Coronary artery (tissue), 2 donors: ENCODE data around the gene EIF4ENIF1.
"Not testable (repeated sequence)": the region's sequence is repeated elsewhere in the genome, so short reads cannot be mapped to it uniquely, and the experiment has no call there.

Experiments used
- DNase-seq: peaks from one replicate; pipeline ENCODE4 v3.0.0-alpha.2; 2017; ENCODE audit warnings: low spot score
- H3K27ac ChIP-seq, 2 donors: fragments of 200-600 bp; sonication (generic); one replicate each; pipeline ENCODE4 v1.5.1; 2016 to 2019
- H3K4me3 ChIP-seq: fragments of 200-600 bp; sonication (generic); 2 replicates; pipeline ENCODE4 v1.5.1; 2016; ENCODE audit warnings: mild to moderate bottlenecking, moderate library complexity
- CTCF ChIP-seq: fragments of 200-600 bp; sonication (generic); IDR thresholded peaks from one replicate; pipeline ENCODE4 v1.5.1; 2019; ENCODE audit warnings: antibody characterized with exemption

EIF4ENIF1 gene

GRCh38 chr22:31491218-31491962 lies 1.7 kb upstream of the EIF4ENIF1 start:
- Histone ChIP-seq H3K27ac (peak overlapping the region; percentile 86 to 97), H3K4me3 (peak overlapping the region; percentile 97)
- no peak for TF ChIP-seq CTCF
- DNase-seq: no peak

- TF ChIP-seq CTCF: no peak
- peak overlapping the region; percentile 97 for H3K4me3 ChIP-seq
- DNase-seq: no peak
- peak overlapping the region; percentile 86 to 97 for H3K27ac ChIP-seq
Observed at GRCh38 chr22:31490496-31490925, 869 bp upstream of the EIF4ENIF1 start.

- peak; percentile 74 for DNase-seq
- TF ChIP-seq CTCF: no peak
- Histone ChIP-seq H3K27ac (peak overlapping the region; percentile 86 to 97), H3K4me3 (peak overlapping the region; percentile 97)
Observed at GRCh38 chr22:31488988-31489617, 539 bp downstream of the EIF4ENIF1 start.

GRCh38 chr22:31488346-31488883 lies 1.2 kb downstream of the EIF4ENIF1 start:
- Histone ChIP-seq H3K27ac (peak overlapping the region in 1 of 2 donors; percentile 97), H3K4me3 (peak overlapping the region; percentile 97)
- TF ChIP-seq CTCF: no peak
- DNase-seq: no peak

GRCh38 chr22:31486951-31487350 lies 2.7 kb downstream of the EIF4ENIF1 start:
- Histone ChIP-seq H3K27ac (no peak overlapping the region), H3K4me3 (no peak overlapping the region)
- DNase-seq: no peak
- no peak for TF ChIP-seq CTCF

GRCh38 chr22:31486369-31486768 lies 3.3 kb downstream of the EIF4ENIF1 start:
- not testable (repeated sequence) for H3K27ac ChIP-seq, DNase-seq, H3K4me3 ChIP-seq

- H3K27ac ChIP-seq, DNase-seq: not testable (repeated sequence)
Observed at GRCh38 chr22:31482470-31482869, 7.2 kb downstream of the EIF4ENIF1 start.

GRCh38 chr22:31481129-31481528 lies 8.5 kb downstream of the EIF4ENIF1 start:
- H3K27ac ChIP-seq: no peak overlapping the region
- DNase-seq: no peak
- no peak for TF ChIP-seq CTCF

More at GRCh38 chr22:31482470-31482869, 7.2 kb downstream of the EIF4ENIF1 start:
- not testable (repeated sequence) for H3K4me3 ChIP-seq

More at GRCh38 chr22:31481129-31481528, 8.5 kb downstream of the EIF4ENIF1 start:
- H3K4me3 ChIP-seq: no peak overlapping the region
